Activated T-cell treated with anti-CD3 and anti-CD28 coated beads, Interleukin-2, amount 50 U/mL, for 24 hours (primary cell): ENCODE results near the gene PRPF19.
A peak's percentile ranks its signal among the peaks of the same experiment; 100 is the strongest.
"Not testable (repeated sequence)": the region's sequence is repeated elsewhere in the genome, so short reads cannot be mapped to it uniquely, and the experiment has no call there.

Source experiments
- DNase-seq: peaks from one replicate; pipeline ENCODE4 v3.0.0-alpha.2; 2020
- H3K27ac Mint-ChIP-seq: 2 replicates; pipeline ENCODE4 v1.8.0; 2020; ENCODE audit warnings: mild to moderate bottlenecking, mixed read lengths
- H3K27me3 Mint-ChIP-seq: 2 replicates; pipeline ENCODE4 v1.8.0; 2020; ENCODE audit warnings: mixed read lengths
- H3K36me3 Mint-ChIP-seq: 2 replicates; pipeline ENCODE4 v1.8.0; 2020; ENCODE audit warnings: low read depth, mixed read lengths
- H3K4me1 Mint-ChIP-seq: 2 replicates; pipeline ENCODE4 v1.8.0; 2020; ENCODE audit warnings: low read depth, mixed read lengths
- H3K4me3 Mint-ChIP-seq: 2 replicates; pipeline ENCODE4 v1.8.0; 2020; ENCODE audit warnings: mild to moderate bottlenecking, moderate library complexity, mixed read lengths
- H3K9me3 Mint-ChIP-seq: 2 replicates; pipeline ENCODE4 v1.8.0; 2020; ENCODE audit warnings: mixed read lengths

Gene PRPF19

DNA sequence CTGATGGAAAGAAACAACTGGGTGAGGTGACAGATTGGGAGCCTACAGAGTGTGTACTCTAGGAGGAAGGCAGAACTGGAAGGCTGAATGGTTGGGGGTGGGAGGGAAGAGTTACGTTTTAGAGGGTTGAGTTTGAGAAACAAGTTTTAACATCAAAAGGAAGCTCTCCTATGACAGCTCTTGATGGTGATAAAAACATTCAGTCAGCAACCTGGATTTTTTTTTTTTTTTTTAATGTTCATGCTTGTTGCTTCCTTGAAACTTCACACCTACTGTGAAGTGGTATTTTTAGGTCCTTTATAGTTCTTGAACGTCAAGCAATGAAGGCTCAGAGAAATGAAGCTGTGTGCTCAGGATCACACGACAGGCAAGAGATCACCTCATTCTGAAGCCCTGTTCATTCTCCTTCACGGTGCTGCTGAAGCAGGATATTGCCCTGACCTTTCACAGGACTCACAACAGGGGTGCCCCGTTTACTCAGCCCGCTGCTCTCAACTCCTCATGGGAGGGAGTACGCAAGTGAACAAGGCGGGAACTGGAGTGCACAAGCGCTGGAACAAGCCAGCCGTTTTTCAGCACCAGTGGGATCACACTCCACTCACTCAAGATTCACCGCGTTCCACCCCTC lies 6.0 kb upstream of the PRPF19 start:
- Mint-ChIP-seq H3K4me3 (peak overlapping the region; percentile 94), H3K27me3 (no peaks in the 10 kb centered on the region), H3K4me1 (peaks cover 63% of the 10 kb centered on the region), H3K36me3 (peaks cover 27% of the 10 kb centered on the region), H3K27ac (peak overlapping the region; percentile 99), H3K9me3 (no peaks in the 10 kb centered on the region)
- peak; percentile 53 for DNase-seq

DNA sequence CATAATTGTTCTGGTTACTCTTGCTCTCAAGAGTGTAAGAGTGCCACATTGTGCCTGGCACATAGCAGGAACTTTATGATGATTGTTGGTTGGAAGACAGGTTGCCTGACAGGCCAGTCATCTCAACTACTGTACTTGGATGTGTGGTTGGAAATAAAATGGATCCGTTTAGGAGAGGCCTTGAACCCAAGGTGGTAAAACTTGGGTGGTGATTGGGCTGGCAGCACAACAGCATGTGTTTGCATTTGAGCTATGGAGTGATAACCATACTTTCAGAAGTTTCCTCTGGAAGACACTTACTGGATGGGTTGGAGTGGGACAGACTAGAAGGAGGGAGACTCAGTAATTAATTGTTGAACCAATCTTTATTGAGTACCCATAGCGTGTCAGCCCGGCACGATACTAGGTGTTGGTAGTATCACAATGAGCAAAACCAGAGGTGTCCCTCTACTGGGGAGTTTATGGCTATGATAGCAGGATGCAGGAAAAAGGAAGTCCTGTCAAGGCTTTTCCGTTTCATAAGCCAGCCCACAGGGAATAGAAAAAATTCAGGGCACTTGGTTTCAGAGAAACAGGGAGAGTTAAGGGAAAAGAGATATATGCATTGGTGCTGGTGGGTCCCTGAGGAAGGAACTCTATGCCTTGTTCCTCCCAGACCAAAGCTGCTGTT lies 4.5 kb upstream of the PRPF19 start:
- Mint-ChIP-seq H3K36me3 (peaks cover 17% of the 10 kb centered on the region), H3K27ac (no peak overlapping the region), H3K4me3 (no peak overlapping the region), H3K27me3 (no peaks in the 10 kb centered on the region), H3K4me1 (peaks cover 57% of the 10 kb centered on the region), H3K9me3 (no peaks in the 10 kb centered on the region)
- peak; percentile 13 for DNase-seq

GRCh38 chr11:60910281-60910687 lies 3.9 kb upstream of the PRPF19 start:
- Mint-ChIP-seq H3K9me3 (no peaks in the 10 kb centered on the region), H3K27ac (no peak overlapping the region), H3K4me1 (peaks cover 54% of the 10 kb centered on the region), H3K36me3 (peaks cover 18% of the 10 kb centered on the region), H3K4me3 (no peak overlapping the region), H3K27me3 (no peaks in the 10 kb centered on the region)
- no peak for DNase-seq

- H3K4me1 Mint-ChIP-seq = peaks cover 54% of the 10 kb centered on the region
These were observed 3.4 kb upstream of the PRPF19 start for GRCh38 chr11:60909680-60910280.

GRCh38 chr11:60908803-60909202 lies 2.4 kb upstream of the PRPF19 start:
- Mint-ChIP-seq H3K36me3 (peaks cover 24% of the 10 kb centered on the region), H3K4me3 (no peak overlapping the region), H3K4me1 (peaks cover 60% of the 10 kb centered on the region), H3K27me3 (no peaks in the 10 kb centered on the region), H3K9me3 (no peaks in the 10 kb centered on the region), H3K27ac (no peak overlapping the region)
- no peak for DNase-seq

More at GRCh38 chr11:60909680-60910280, 3.4 kb upstream of the PRPF19 start:
- H3K27me3 Mint-ChIP-seq, H3K4me3 Mint-ChIP-seq, H3K27ac Mint-ChIP-seq, H3K9me3 Mint-ChIP-seq, DNase-seq: not testable (repeated sequence)
- H3K36me3 Mint-ChIP-seq = peaks cover 18% of the 10 kb centered on the region

DNA sequence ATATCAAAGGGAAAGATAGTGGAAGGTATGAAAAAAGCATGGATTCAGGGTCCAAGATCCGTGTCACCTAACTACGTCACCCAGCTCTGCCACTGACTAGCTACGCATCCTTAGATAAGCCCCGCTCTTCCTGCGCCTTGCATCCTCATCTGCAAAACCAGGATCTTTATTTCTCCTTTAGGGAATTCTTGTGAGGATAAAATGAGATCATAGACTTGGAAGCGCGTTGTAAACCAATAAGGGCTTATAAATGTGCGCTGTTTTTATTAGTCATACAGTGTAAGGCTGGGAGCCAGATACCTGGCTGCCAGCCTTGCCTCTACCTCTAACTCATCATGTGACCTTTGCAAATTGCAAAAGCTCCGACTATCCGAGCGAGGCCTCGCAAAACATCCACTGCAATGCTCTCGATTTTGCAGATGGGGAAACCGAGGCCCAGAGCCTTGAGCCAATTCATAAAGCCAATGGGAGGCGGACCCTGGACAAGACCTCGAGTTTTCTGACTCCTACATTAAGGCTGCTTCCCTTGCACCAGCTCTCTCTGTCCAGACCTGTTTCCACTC lies 753 bp downstream of the PRPF19 start:
- Mint-ChIP-seq H3K36me3 (peaks cover 56% of the 10 kb centered on the region), H3K4me3 (peak overlapping the region; percentile 85), H3K27ac (peak overlapping the region; percentile 97), H3K27me3 (no peaks in the 10 kb centered on the region), H3K9me3 (no peaks in the 10 kb centered on the region), H3K4me1 (peaks cover 42% of the 10 kb centered on the region)
- no peak for DNase-seq

DNA sequence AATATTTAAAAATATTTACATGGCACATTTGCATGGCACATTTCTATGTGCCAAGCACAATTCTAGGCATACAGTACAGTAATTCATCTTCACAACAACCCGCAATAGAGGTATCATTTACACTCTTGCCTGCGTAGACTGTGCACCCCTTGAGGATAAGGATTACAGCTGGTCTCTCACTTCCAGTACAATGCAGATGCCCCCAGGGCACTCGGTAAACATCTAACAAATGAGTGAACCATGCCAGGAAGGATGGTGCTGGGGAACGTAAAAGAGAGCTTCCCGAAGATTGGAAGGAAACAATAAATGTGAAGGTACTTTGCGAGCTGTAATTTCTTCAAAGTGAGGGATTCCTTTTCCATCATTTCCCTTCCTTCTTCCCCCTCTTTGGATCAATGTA lies 1.3 kb downstream of the PRPF19 start:
- DNase-seq = no peak
- Mint-ChIP-seq H3K27ac (peak overlapping the region; percentile 97), H3K4me3 (peak overlapping the region; percentile 85), H3K4me1 (peaks cover 39% of the 10 kb centered on the region), H3K36me3 (peaks cover 62% of the 10 kb centered on the region), H3K9me3 (no peaks in the 10 kb centered on the region), H3K27me3 (no peaks in the 10 kb centered on the region)

DNA sequence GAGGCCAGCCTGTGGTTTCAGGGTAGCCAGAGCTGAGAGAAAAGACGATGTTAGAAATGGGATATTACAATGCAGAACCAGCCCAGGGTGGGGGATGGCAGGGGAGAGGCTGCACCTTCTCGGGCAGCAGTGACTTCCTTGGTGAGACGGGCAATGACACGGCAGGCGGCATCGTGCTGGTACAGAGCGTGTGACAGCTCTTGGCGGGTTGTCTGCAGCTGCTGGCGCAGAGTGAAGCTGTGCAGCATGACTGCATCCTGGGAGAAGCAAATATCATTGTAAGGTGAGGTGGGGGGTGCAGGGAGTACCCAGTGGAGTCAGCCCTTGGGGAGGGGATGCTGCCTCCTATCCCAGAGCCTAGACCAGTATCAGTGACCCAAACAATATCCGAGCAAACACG lies 3.8 kb downstream of the PRPF19 start:
- Mint-ChIP-seq H3K4me3 (no peak overlapping the region), H3K4me1 (peaks cover 44% of the 10 kb centered on the region), H3K27ac (peak overlapping the region; percentile 97), H3K27me3 (no peaks in the 10 kb centered on the region), H3K36me3 (peaks cover 86% of the 10 kb centered on the region), H3K9me3 (no peaks in the 10 kb centered on the region)
- DNase-seq = no peak

- H3K36me3 Mint-ChIP-seq = peaks cover 99% of the 10 kb centered on the region
- no peaks in the 10 kb centered on the region for H3K9me3 Mint-ChIP-seq
- no peak for DNase-seq
- H3K27me3 Mint-ChIP-seq = no peaks in the 10 kb centered on the region
- H3K4me1 Mint-ChIP-seq = peaks cover 39% of the 10 kb centered on the region
- H3K4me3 Mint-ChIP-seq = no peak overlapping the region
- H3K27ac Mint-ChIP-seq = peak overlapping the region; percentile 47
These were observed 5.5 kb downstream of the PRPF19 start for GRCh38 chr11:60900673-60901404.

- DNase-seq = no peak
- Mint-ChIP-seq H3K27me3 (no peaks in the 10 kb centered on the region), H3K9me3 (no peaks in the 10 kb centered on the region), H3K4me1 (peaks cover 33% of the 10 kb centered on the region), H3K36me3 (peaks cover 99% of the 10 kb centered on the region), H3K4me3 (no peak overlapping the region), H3K27ac (peak overlapping the region; percentile 48)
These were observed 6.4 kb downstream of the PRPF19 start for GRCh38 chr11:60899977-60900376.

DNA sequence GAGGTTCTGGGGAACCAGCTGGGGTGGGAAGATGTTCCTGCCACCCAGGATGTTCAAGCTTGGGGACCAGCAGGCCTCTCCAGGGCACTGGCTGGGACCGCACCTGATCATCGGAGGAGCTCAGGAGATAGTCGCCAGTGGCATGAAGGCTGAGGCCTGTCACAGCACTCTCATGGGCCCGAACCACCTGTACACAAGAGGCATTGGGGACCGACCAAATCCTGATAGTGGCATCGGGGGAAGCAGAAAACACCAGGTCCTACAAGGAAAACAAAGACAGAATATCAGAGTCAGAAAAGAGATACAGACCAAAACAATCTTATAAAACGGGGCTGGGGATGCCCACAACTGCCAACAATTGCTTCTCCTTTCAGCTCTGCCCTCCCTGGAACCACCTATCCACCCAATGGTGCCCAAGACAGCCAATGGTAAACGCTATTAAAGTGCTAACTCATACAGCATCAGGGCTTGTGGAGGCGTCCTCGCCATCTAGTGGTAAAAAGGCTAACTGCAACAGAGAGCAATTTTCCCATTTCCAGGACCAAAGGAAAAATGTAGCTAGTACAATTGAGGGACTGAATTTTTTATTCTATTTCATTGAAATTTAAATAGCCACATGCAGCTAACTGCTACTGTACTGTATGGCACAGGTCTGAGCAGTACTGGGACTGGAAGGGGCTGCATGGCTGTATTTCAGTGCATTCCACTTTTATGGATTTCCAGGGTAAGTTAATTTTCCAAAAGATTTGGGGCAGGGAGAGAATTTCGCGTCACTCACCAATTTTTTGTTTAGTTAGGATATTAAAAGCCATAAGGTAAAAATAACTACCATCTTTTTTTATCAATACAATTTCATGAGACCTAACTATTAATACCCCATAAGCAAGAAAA lies 7.1 kb downstream of the PRPF19 start:
- no peak for DNase-seq
- Mint-ChIP-seq H3K4me1 (peaks cover 27% of the 10 kb centered on the region), H3K27me3 (no peaks in the 10 kb centered on the region), H3K9me3 (no peaks in the 10 kb centered on the region), H3K27ac (peak overlapping the region; percentile 70), H3K36me3 (peaks cover 99% of the 10 kb centered on the region), H3K4me3 (no peak overlapping the region)

GRCh38 chr11:60897496-60897895 lies 8.9 kb downstream of the PRPF19 start:
- Mint-ChIP-seq H3K27me3 (no peaks in the 10 kb centered on the region), H3K4me1 (peaks cover 10% of the 10 kb centered on the region), H3K36me3 (peaks cover 98% of the 10 kb centered on the region), H3K9me3 (no peaks in the 10 kb centered on the region), H3K27ac (no peak overlapping the region), H3K4me3 (no peak overlapping the region)
- no peak for DNase-seq

- Mint-ChIP-seq H3K27me3 (no peaks in the 10 kb centered on the region), H3K36me3 (peaks cover 98% of the 10 kb centered on the region), H3K4me3 (no peak overlapping the region), H3K4me1 (peaks cover 9% of the 10 kb centered on the region), H3K27ac (peak overlapping the region; percentile 27), H3K9me3 (no peaks in the 10 kb centered on the region)
- DNase-seq = no peak
These were observed 10.7 kb downstream of the PRPF19 start for GRCh38 chr11:60895687-60896086.
